A549 (cell line): ENCODE results near the gene PI4K2B.

Experiments used
- CHD2 ChIP-seq: fragments of 150-350 bp; IDR thresholded peaks from 2 replicates; pipeline ENCODE4 v1.6.1; 2014; ENCODE audit warnings: low read length; ENCODE audit not compliant: partially characterized antibody
- CHD4 ChIP-seq: fragments of 200-600 bp; sonication (generic); IDR thresholded peaks from 2 replicates; pipeline ENCODE4 v1.6.1; 2016; ENCODE audit warnings: antibody characterized with exemption, mild to moderate bottlenecking, borderline replicate concordance
- FOXS1 ChIP-seq: fragments of 250-450 bp; sonication (Bioruptor Pico); IDR thresholded peaks from 2 replicates; pipeline ENCODE4 v1.5.0; 2020; ENCODE audit warnings: mild to moderate bottlenecking, moderate library complexity
- RFX5 ChIP-seq: fragments of 450-650 bp; IDR thresholded peaks from 2 replicates; pipeline ENCODE4 v1.7.1; 2014; ENCODE audit warnings: antibody characterized with exemption, mild to moderate bottlenecking, moderate library complexity
- ZC3H11A ChIP-seq: fragments of 450-650 bp; IDR thresholded peaks from 2 replicates; pipeline ENCODE4 v1.6.1; 2014; ENCODE audit warnings: antibody characterized with exemption, mild to moderate bottlenecking
- ZNF302 ChIP-seq: fragments of 250-450 bp; sonication (Bioruptor Pico); IDR thresholded peaks from 2 replicates; pipeline ENCODE4 v1.9.0; 2021; ENCODE audit warnings: inconsistent platforms, mild to moderate bottlenecking, moderate library complexity
- ZSCAN20 ChIP-seq: fragments of 250-450 bp; sonication (Bioruptor Pico); IDR thresholded peaks from 2 replicates; pipeline ENCODE4 v1.8.0; 2022; ENCODE audit warnings: mild to moderate bottlenecking, moderate library complexity
- TF ChIP-seq, protein P1 (sequence below): fragments of >200 bp; sonication (Bioruptor Twin); formaldehyde crosslinking; IDR thresholded peaks from 3 replicates; pipeline ENCODE4 v1.5.1; 2016
- TF ChIP-seq, protein P2 (sequence below): IDR thresholded peaks from 2 replicates; pipeline ENCODE4 v1.6.1; 2012; ENCODE audit warnings: low read depth, borderline replicate concordance
- TF ChIP-seq, protein P3 (sequence below): fragments of 200-600 bp; sonication (generic); IDR thresholded peaks from 2 replicates; pipeline ENCODE4 v1.6.1; 2016; ENCODE audit warnings: antibody characterized with exemption, mild to moderate bottlenecking, moderate library complexity

DNA sequence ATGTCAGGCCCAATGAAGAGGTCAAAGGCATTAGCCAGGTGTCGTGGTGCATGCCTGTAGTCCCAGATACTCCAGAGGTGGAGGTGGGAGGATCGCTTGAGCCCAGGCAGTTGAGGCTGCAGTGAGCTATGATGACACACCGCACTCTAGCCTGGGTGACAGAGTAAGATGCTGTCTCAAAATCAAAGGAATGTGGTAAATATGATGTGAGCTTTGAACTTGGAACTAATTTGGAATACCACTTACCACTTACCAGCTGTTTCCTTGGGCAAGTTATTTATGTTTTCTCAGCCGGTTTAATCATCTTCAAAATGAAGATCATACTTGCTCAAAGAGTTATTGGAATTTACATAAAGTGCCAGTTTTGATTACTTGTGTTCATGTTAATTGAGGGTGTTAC lies 49.8 kb upstream of the PI4K2B start:
- TF ChIP-seq RFX5 = no peak
- TF ChIP-seq ZNF302 (CRISPR knock-in tag) = no peak
- TF ChIP-seq, protein P1, sequence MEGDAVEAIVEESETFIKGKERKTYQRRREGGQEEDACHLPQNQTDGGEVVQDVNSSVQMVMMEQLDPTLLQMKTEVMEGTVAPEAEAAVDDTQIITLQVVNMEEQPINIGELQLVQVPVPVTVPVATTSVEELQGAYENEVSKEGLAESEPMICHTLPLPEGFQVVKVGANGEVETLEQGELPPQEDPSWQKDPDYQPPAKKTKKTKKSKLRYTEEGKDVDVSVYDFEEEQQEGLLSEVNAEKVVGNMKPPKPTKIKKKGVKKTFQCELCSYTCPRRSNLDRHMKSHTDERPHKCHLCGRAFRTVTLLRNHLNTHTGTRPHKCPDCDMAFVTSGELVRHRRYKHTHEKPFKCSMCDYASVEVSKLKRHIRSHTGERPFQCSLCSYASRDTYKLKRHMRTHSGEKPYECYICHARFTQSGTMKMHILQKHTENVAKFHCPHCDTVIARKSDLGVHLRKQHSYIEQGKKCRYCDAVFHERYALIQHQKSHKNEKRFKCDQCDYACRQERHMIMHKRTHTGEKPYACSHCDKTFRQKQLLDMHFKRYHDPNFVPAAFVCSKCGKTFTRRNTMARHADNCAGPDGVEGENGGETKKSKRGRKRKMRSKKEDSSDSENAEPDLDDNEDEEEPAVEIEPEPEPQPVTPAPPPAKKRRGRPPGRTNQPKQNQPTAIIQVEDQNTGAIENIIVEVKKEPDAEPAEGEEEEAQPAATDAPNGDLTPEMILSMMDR = no peak
- TF ChIP-seq, protein P2, sequence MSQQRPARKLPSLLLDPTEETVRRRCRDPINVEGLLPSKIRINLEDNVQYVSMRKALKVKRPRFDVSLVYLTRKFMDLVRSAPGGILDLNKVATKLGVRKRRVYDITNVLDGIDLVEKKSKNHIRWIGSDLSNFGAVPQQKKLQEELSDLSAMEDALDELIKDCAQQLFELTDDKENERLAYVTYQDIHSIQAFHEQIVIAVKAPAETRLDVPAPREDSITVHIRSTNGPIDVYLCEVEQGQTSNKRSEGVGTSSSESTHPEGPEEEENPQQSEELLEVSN = no peak
- TF ChIP-seq, protein P3, sequence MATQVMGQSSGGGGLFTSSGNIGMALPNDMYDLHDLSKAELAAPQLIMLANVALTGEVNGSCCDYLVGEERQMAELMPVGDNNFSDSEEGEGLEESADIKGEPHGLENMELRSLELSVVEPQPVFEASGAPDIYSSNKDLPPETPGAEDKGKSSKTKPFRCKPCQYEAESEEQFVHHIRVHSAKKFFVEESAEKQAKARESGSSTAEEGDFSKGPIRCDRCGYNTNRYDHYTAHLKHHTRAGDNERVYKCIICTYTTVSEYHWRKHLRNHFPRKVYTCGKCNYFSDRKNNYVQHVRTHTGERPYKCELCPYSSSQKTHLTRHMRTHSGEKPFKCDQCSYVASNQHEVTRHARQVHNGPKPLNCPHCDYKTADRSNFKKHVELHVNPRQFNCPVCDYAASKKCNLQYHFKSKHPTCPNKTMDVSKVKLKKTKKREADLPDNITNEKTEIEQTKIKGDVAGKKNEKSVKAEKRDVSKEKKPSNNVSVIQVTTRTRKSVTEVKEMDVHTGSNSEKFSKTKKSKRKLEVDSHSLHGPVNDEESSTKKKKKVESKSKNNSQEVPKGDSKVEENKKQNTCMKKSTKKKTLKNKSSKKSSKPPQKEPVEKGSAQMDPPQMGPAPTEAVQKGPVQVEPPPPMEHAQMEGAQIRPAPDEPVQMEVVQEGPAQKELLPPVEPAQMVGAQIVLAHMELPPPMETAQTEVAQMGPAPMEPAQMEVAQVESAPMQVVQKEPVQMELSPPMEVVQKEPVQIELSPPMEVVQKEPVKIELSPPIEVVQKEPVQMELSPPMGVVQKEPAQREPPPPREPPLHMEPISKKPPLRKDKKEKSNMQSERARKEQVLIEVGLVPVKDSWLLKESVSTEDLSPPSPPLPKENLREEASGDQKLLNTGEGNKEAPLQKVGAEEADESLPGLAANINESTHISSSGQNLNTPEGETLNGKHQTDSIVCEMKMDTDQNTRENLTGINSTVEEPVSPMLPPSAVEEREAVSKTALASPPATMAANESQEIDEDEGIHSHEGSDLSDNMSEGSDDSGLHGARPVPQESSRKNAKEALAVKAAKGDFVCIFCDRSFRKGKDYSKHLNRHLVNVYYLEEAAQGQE = no peak
- TF ChIP-seq ZC3H11A = no peak
- no peak for TF ChIP-seq CHD2
- TF ChIP-seq CHD4 = no peak
- no peak for TF ChIP-seq FOXS1 (CRISPR knock-in tag)
- no peak for TF ChIP-seq ZSCAN20
